GM23338 (cell line): ENCODE results near the gene HIPK1. TPM values are rescaled to one million over a fixed set of nuclear protein-coding genes. Genes with fewer than 3 reads are reported as not detected.

ENCODE experiments used
- ATAC-seq: fragments of 200-7000 bp; cut with Tn5 transposase; 3 replicates; pipeline ENCODE4 v1.9.1; 2020
- DNase-seq: peaks from one replicate; pipeline ENCODE4 v3.0.0-alpha.2; 2015; ENCODE audit warnings: low spot score
- H2AFZ ChIP-seq: fragments of 200-600 bp; sonication (generic); 2 replicates; pipeline ENCODE4 v1.8.0; 2016; ENCODE audit warnings: antibody characterized with exemption, mild to moderate bottlenecking, moderate library complexity
- H3F3A ChIP-seq: fragments of 200-600 bp; sonication (generic); replicated peaks from 2 replicates; pipeline ENCODE4 v1.8.0; 2017; ENCODE audit warnings: antibody characterized with exemption, mixed run types, low read depth
- H3K27ac ChIP-seq: fragments of 200-600 bp; sonication (generic); 2 replicates; pipeline ENCODE4 v1.6.1; 2016; ENCODE audit warnings: low read depth
- H3K27me3 ChIP-seq: fragments of 200-600 bp; sonication (generic); 2 replicates; pipeline ENCODE4 v1.8.0; 2016; ENCODE audit warnings: mild to moderate bottlenecking, mixed run types, moderate library complexity; ENCODE audit not compliant: insufficient read depth
- H3K36me3 ChIP-seq: fragments of 200-600 bp; sonication (generic); 2 replicates; pipeline ENCODE4 v1.8.0; 2016; ENCODE audit warnings: mild to moderate bottlenecking; ENCODE audit not compliant: insufficient read depth
- H3K4me1 ChIP-seq: fragments of 200-600 bp; sonication (generic); 2 replicates; pipeline ENCODE4 v1.8.0; 2016; ENCODE audit warnings: mild to moderate bottlenecking, moderate library complexity; ENCODE audit not compliant: insufficient read depth
- H3K4me2 ChIP-seq: fragments of 200-600 bp; sonication (generic); 2 replicates; pipeline ENCODE4 v1.7.1; 2017; ENCODE audit warnings: mixed run types
- H3K4me3 ChIP-seq: fragments of 200-600 bp; sonication (generic); 2 replicates; pipeline ENCODE4 v1.6.1; 2016; ENCODE audit warnings: mixed run types
- H3K79me2 ChIP-seq: fragments of 200-600 bp; sonication (generic); replicated peaks from 2 replicates; pipeline ENCODE4 v1.8.0; 2017; ENCODE audit warnings: mild to moderate bottlenecking; ENCODE audit not compliant: insufficient read depth
- H3K9me2 ChIP-seq: fragments of 200-600 bp; sonication (generic); 2 replicates; pipeline ENCODE4 v1.8.0; 2017; ENCODE audit not compliant: insufficient read depth
- H4K20me1 ChIP-seq: fragments of 200-600 bp; sonication (generic); replicated peaks from 2 replicates; pipeline ENCODE4 v1.8.0; 2017; ENCODE audit warnings: mild to moderate bottlenecking; ENCODE audit not compliant: insufficient read depth
- H3K27ac Mint-ChIP-seq: 2 replicates; pipeline ENCODE4 v1.8.0; 2020; ENCODE audit warnings: inconsistent platforms, mild to moderate bottlenecking, moderate library complexity, mixed read lengths
- H3K27me3 Mint-ChIP-seq: 3 replicates; pipeline ENCODE4 v1.8.0; 2022; ENCODE audit warnings: low read depth, mild to moderate bottlenecking, moderate library complexity, mixed read lengths, inconsistent platforms; ENCODE audit not compliant: insufficient read depth, poor library complexity
- H3K36me3 Mint-ChIP-seq: 3 replicates; pipeline ENCODE4 v1.8.0; 2021; ENCODE audit warnings: low read depth, mild to moderate bottlenecking, inconsistent platforms, moderate library complexity, mixed read lengths
- H3K4me1 Mint-ChIP-seq: 3 replicates; pipeline ENCODE4 v1.8.0; 2020; ENCODE audit warnings: mild to moderate bottlenecking, inconsistent platforms, mixed read lengths
- H3K4me3 Mint-ChIP-seq: 3 replicates; pipeline ENCODE4 v1.8.0; 2021; ENCODE audit warnings: moderate library complexity, mild to moderate bottlenecking, inconsistent platforms, mixed read lengths
- H3K9me3 Mint-ChIP-seq: 3 replicates; pipeline ENCODE4 v1.8.0; 2020; ENCODE audit warnings: moderate library complexity, mild to moderate bottlenecking, inconsistent platforms, mixed read lengths
- CREB1 ChIP-seq: fragments of 250-450 bp; sonication (Bioruptor Pico); IDR thresholded peaks from 2 replicates; pipeline ENCODE4 v1.5.0; 2020; ENCODE audit warnings: low read depth, mild to moderate bottlenecking, moderate library complexity
- EZH2 ChIP-seq: fragments of 200-600 bp; sonication (generic); IDR thresholded peaks from one replicate; pipeline ENCODE4 v1.8.0; 2017; ENCODE audit warnings: antibody characterized with exemption, mild to moderate bottlenecking, low read depth; ENCODE audit not compliant: unreplicated experiment
- EZH2phosphoT487 ChIP-seq: fragments of 200-600 bp; sonication (generic); IDR thresholded peaks from one replicate; pipeline ENCODE4 v1.8.1; 2018; ENCODE audit warnings: antibody characterized with exemption; ENCODE audit not compliant: unreplicated experiment
- JUNB ChIP-seq: IDR thresholded peaks from one replicate; pipeline ENCODE4 v1.6.1; 2016; ENCODE audit warnings: antibody characterized with exemption; ENCODE audit not compliant: unreplicated experiment
- NANOG ChIP-seq: IDR thresholded peaks from 2 replicates; pipeline ENCODE4 v1.6.1; 2016; ENCODE audit warnings: antibody characterized with exemption, borderline replicate concordance
- STAT1 ChIP-seq: IDR thresholded peaks from one replicate; pipeline ENCODE4 v1.6.1; 2016; ENCODE audit warnings: antibody characterized with exemption; ENCODE audit not compliant: unreplicated experiment
- ZNF114 ChIP-seq: fragments of 250-450 bp; sonication (Bioruptor Pico); IDR thresholded peaks from 2 replicates; pipeline ENCODE4 v1.5.0; 2020; ENCODE audit warnings: mild to moderate bottlenecking, moderate library complexity
- ZNF331 ChIP-seq: fragments of 250-450 bp; sonication (Bioruptor Pico); IDR thresholded peaks from 2 replicates; pipeline ENCODE4 v1.5.0; 2020; ENCODE audit warnings: low read depth, mild to moderate bottlenecking, moderate library complexity
- polyA plus RNA-seq: library from polyadenylated mRNA; unstranded; fragments of >200 nt; fragmentation: Nextera tagmentation; extraction: Ambion mirVana; gene quantifications from 2 replicates; pipeline ENCODE4 v1.2.1, GENCODE V29; 2016
- total RNA-seq: library from RNA; depleted of rRNA; stranded (reverse); fragments of >200 nt; shearing (Covaris generic); gene quantifications from 2 replicates; pipeline ENCODE4 v1.2.3, GENCODE V29; 2014
- TF ChIP-seq, protein P1 (sequence below): IDR thresholded peaks from 2 replicates; pipeline ENCODE4 v1.6.1; 2016; ENCODE audit warnings: antibody characterized with exemption
- TF ChIP-seq, protein P2 (sequence below), 2 experiments: fragments of 200-600 bp in 1 of 2; sonication (generic) in 1 of 2; conservative IDR thresholded peaks; 2 replicates each; pipeline versions ENCODE4 v1.5.1 to v1.6.1; 2016 to 2017; ENCODE audit warnings: antibody characterized with exemption in 2 of 2, low read depth in 2 of 2, mild to moderate bottlenecking in 2 of 2, moderate library complexity in 1 of 2
- TF ChIP-seq, protein P3 (sequence below): IDR thresholded peaks from one replicate; pipeline ENCODE4 v1.6.1; 2018; ENCODE audit warnings: antibody characterized with exemption; ENCODE audit not compliant: unreplicated experiment

The HIPK1 gene
- total and polyA plus RNA-seq, 2 experiments from 2014 or later: 14.3 to 47.5 TPM

DNA sequence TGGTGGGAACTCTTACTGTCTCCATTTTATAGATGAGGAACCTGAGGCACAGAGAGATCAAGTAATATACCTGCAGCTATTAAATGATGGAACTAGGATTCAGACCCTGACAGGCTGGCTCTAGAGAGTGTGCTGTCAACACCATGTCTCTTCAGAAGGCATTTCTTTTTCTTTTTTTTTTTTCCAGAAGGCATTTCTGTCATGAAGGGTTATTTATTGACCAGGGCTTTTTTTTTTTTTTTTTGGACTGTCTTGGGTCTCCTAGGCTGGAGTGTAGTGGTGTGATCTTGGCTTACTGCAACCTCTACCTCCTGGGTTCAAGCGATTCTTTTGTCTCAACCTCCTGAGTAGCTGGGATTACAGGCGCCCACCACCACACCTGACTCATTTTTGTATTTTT is 22.6 kb downstream of the HIPK1 start (continued):
- TF ChIP-seq CREB1 (CRISPR knock-in tag) (no peak), NANOG (no peak), EZH2 (no peak)
- TF ChIP-seq, protein P1, sequence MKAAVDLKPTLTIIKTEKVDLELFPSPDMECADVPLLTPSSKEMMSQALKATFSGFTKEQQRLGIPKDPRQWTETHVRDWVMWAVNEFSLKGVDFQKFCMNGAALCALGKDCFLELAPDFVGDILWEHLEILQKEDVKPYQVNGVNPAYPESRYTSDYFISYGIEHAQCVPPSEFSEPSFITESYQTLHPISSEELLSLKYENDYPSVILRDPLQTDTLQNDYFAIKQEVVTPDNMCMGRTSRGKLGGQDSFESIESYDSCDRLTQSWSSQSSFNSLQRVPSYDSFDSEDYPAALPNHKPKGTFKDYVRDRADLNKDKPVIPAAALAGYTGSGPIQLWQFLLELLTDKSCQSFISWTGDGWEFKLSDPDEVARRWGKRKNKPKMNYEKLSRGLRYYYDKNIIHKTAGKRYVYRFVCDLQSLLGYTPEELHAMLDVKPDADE: no peak

DNA sequence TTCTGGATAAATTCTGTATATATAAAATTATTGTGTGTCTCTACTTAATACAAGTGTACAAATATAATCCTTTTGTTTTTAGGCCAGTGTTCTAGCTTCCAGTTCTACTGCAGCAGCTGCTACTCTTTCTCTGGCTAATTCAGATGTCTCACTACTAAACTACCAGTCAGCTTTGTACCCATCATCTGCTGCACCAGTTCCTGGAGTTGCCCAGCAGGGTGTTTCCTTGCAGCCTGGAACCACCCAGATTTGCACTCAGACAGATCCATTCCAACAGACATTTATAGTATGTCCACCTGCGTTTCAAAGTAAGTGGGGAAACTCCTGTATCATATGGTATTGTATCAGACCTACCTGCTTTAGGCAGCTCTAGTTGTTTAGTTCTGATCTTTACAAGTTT is 28.9 kb downstream of the HIPK1 start:
- Histone ChIP-seq H3K27ac (no peak overlapping the region), H3K36me3 (peaks cover 15% of the 10 kb centered on the region; the same call in 1 of the 2 replicates), H3K79me2 (no peaks in the 10 kb centered on the region), H2AFZ (no peak overlapping the region), H3K27me3 (no peaks in the 10 kb centered on the region), H3K9me2 (no peaks in the 10 kb centered on the region), H3K4me1 (no peaks in the 10 kb centered on the region), H3K4me2 (no peak overlapping the region), H3F3A (no peaks in the 10 kb centered on the region), H3K4me3 (no peak overlapping the region), H4K20me1 (no peaks in the 10 kb centered on the region)
- Mint-ChIP-seq H3K9me3 (no peaks in the 10 kb centered on the region), H3K27ac (no peak overlapping the region), H3K27me3 (peaks cover 2% of the 10 kb centered on the region), H3K4me1 (no peaks in the 10 kb centered on the region), H3K36me3 (peaks cover 21% of the 10 kb centered on the region; the same call in 2 of the 3 replicates), H3K4me3 (no peak overlapping the region)
- DNase-seq (no peak), ATAC-seq (no peak)
- TF ChIP-seq ZNF331 (CRISPR knock-in tag): no peak
- TF ChIP-seq ZNF114 (CRISPR knock-in tag): no peak
- TF ChIP-seq EZH2: no peak
- TF ChIP-seq, protein P2, sequence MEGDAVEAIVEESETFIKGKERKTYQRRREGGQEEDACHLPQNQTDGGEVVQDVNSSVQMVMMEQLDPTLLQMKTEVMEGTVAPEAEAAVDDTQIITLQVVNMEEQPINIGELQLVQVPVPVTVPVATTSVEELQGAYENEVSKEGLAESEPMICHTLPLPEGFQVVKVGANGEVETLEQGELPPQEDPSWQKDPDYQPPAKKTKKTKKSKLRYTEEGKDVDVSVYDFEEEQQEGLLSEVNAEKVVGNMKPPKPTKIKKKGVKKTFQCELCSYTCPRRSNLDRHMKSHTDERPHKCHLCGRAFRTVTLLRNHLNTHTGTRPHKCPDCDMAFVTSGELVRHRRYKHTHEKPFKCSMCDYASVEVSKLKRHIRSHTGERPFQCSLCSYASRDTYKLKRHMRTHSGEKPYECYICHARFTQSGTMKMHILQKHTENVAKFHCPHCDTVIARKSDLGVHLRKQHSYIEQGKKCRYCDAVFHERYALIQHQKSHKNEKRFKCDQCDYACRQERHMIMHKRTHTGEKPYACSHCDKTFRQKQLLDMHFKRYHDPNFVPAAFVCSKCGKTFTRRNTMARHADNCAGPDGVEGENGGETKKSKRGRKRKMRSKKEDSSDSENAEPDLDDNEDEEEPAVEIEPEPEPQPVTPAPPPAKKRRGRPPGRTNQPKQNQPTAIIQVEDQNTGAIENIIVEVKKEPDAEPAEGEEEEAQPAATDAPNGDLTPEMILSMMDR (conservative IDR thresholded peaks at IDR 0.05; ENCODE audit: low read depth in 2 of 2): no peak
- TF ChIP-seq, protein P3, sequence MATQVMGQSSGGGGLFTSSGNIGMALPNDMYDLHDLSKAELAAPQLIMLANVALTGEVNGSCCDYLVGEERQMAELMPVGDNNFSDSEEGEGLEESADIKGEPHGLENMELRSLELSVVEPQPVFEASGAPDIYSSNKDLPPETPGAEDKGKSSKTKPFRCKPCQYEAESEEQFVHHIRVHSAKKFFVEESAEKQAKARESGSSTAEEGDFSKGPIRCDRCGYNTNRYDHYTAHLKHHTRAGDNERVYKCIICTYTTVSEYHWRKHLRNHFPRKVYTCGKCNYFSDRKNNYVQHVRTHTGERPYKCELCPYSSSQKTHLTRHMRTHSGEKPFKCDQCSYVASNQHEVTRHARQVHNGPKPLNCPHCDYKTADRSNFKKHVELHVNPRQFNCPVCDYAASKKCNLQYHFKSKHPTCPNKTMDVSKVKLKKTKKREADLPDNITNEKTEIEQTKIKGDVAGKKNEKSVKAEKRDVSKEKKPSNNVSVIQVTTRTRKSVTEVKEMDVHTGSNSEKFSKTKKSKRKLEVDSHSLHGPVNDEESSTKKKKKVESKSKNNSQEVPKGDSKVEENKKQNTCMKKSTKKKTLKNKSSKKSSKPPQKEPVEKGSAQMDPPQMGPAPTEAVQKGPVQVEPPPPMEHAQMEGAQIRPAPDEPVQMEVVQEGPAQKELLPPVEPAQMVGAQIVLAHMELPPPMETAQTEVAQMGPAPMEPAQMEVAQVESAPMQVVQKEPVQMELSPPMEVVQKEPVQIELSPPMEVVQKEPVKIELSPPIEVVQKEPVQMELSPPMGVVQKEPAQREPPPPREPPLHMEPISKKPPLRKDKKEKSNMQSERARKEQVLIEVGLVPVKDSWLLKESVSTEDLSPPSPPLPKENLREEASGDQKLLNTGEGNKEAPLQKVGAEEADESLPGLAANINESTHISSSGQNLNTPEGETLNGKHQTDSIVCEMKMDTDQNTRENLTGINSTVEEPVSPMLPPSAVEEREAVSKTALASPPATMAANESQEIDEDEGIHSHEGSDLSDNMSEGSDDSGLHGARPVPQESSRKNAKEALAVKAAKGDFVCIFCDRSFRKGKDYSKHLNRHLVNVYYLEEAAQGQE: no peak
- TF ChIP-seq JUNB: no peak
- TF ChIP-seq EZH2phosphoT487: no peak
- no peak for TF ChIP-seq NANOG
- no peak for TF ChIP-seq CREB1 (CRISPR knock-in tag)
- TF ChIP-seq STAT1: no peak
- TF ChIP-seq, protein P1: no peak
